Body of pancreas (tissue), 4 donors: ENCODE measurements around the gene DVL1. TPM values are rescaled to one million over a fixed set of nuclear protein-coding genes. Genes with fewer than 3 reads are reported as not detected.

Experiments
- ATAC-seq: fragments of 150-250 bp; one replicate; pipeline ENCODE4 v1.9.1; 2016
- DNase-seq, 4 donors: peaks; one replicate each; pipeline ENCODE4 v3.0.0-alpha.2; 2019
- H3K27ac ChIP-seq, 4 donors: fragments of 200-600 bp; sonication (generic); 1 replicate in 3 of 4; 2 replicates in 1 of 4; pipeline versions ENCODE4 v1.5.1 to v1.6.1; 2016 to 2019; ENCODE audit warnings: mild to moderate bottlenecking in 1 of 4, mixed read lengths in 1 of 4, moderate library complexity in 1 of 4
- H3K27me3 ChIP-seq, 2 donors: fragments of 200-600 bp; sonication (generic); one replicate each; pipeline ENCODE4 v1.6.0; 2016; ENCODE audit warnings: mild to moderate bottlenecking in 1 of 2
- H3K36me3 ChIP-seq, 2 donors: fragments of 200-600 bp; sonication (generic); replicated peaks in 1 of 2; 2 replicates each; pipeline ENCODE4 v1.5.1; 2016; ENCODE audit warnings: low read depth in 2 of 2; ENCODE audit not compliant: insufficient read depth in 1 of 2
- H3K4me1 ChIP-seq: fragments of 200-600 bp; sonication (generic); one replicate; pipeline ENCODE4 v1.6.0; 2016
- H3K4me3 ChIP-seq, 2 donors: fragments of 200-600 bp; sonication (generic); 1 replicate in 1 of 2; 2 replicates in 1 of 2; pipeline ENCODE4 v1.5.1; 2016 to 2019
- H3K9me3 ChIP-seq, 3 donors: fragments of 200-600 bp; sonication (generic); 1 replicate in 2 of 3; 2 replicates in 1 of 3; pipeline ENCODE4 v1.5.1; 2016
- CTCF ChIP-seq, 7 experiments: fragments of 450-650 bp in 4 of 7; fragments of 200-600 bp in 3 of 7; sonication (generic) in 3 of 7; IDR thresholded peaks; one replicate each; pipeline ENCODE4 v1.5.1; 2016 to 2019; ENCODE audit warnings: antibody characterized with exemption in 7 of 7
- POLR2A ChIP-seq, 3 donors: fragments of 450-650 bp; IDR thresholded peaks; one replicate each; pipeline ENCODE4 v1.6.1; 2016; ENCODE audit warnings: antibody characterized with exemption in 3 of 3, mild to moderate bottlenecking in 2 of 3
- WGBS, 2 donors: methylation state at CpG; one replicate each; pipeline ENCODE4 v1.1.5; 2017; 5-methylcytosine and 5-hydroxymethylcytosine counted together
- intact Hi-C: fragments of 100-400 bp; cut with DNase I; formaldehyde crosslinking; loops from one replicate; pipeline ENCODE4 v1.15.1; 2023
- total RNA-seq, 2 donors: library from RNA; depleted of rRNA; stranded (reverse); fragments of >200 nt; gene quantifications; one replicate each; pipeline ENCODE4 v1.1.0, GENCODE V29; 2016

The DVL1 gene
- total RNA-seq, 2 donors from 2014 or later = 58.1 to 84.4 TPM

- intact Hi-C loops = no loop called here
- 36 to 67% methylated on average over 24 to 50 of the region's 52 CpGs for WGBS, 2 donors
- Histone ChIP-seq H3K36me3 (no peaks in the 10 kb centered on the region), H3K9me3 (no peaks in the 10 kb centered on the region), H3K27me3 (no peaks in the 10 kb centered on the region), H3K4me1 (peaks cover 36% of the 10 kb centered on the region), H3K27ac (peak overlapping the region in 3 of 4 donors; percentile 78 to 96 (median 93)), H3K4me3 (peak overlapping the region; percentile 98 to 100)
- no peak for TF ChIP-seq CTCF (IDR thresholded peaks at IDR 0.05)
- no peak for TF ChIP-seq POLR2A (IDR thresholded peaks at IDR 0.05)
- DNase-seq (no peak), ATAC-seq (no peak)
Measured at GRCh38 chr1:1373815-1374588, 24.8 kb upstream of the DVL1 start.

- no peak for DNase-seq
- Histone ChIP-seq H3K27me3 (no peaks in the 10 kb centered on the region), H3K9me3 (no peaks in the 10 kb centered on the region), H3K4me3 (no peak overlapping the region), H3K27ac (peak overlapping the region in 1 of 4 donors; percentile 12), H3K4me1 (peaks cover 36% of the 10 kb centered on the region), H3K36me3 (no peaks in the 10 kb centered on the region)
- intact Hi-C loops = no loop called here
- TF ChIP-seq CTCF (IDR thresholded peaks at IDR 0.05) (no peak), POLR2A (IDR thresholded peaks at IDR 0.05) (no peak)
- no peak for ATAC-seq
- WGBS, 2 donors = 73 to 77% methylated on average over 17 to 26 of the region's 26 CpGs
Measured at GRCh38 chr1:1373051-1373814, 24.0 kb upstream of the DVL1 start.

- ATAC-seq (peak; percentile 26), DNase-seq (peak; percentile 72 to 81 (median 76))
- H3K9me3 ChIP-seq = no peaks in the 10 kb centered on the region
- no peak overlapping the region for H3K4me3 ChIP-seq
- H3K36me3 ChIP-seq = no peaks in the 10 kb centered on the region
- peak; percentile 81 to 97 (median 85) for TF ChIP-seq CTCF (IDR thresholded peaks at IDR 0.05)
- no peak for TF ChIP-seq POLR2A (IDR thresholded peaks at IDR 0.05)
- intact Hi-C loops = no loop called here
- WGBS, 2 donors = 13 to 16% methylated on average over 3 to 24 of the region's 26 CpGs
- peaks cover 36% of the 10 kb centered on the region for H3K4me1 ChIP-seq
- H3K27ac ChIP-seq = peak overlapping the region in 3 of 4 donors; percentile 18 to 40 (median 33)
- H3K27me3 ChIP-seq = no peaks in the 10 kb centered on the region
Measured at GRCh38 chr1:1371746-1372711, 22.8 kb upstream of the DVL1 start.

- TF ChIP-seq CTCF (IDR thresholded peaks at IDR 0.05) = no peak
- TF ChIP-seq POLR2A (IDR thresholded peaks at IDR 0.05) = no peak
- Histone ChIP-seq H3K4me3 (no peak overlapping the region), H3K36me3 (no peaks in the 10 kb centered on the region), H3K9me3 (no peaks in the 10 kb centered on the region), H3K27me3 (no peaks in the 10 kb centered on the region), H3K27ac (peak overlapping the region in 2 of 4 donors; percentile 18 to 40), H3K4me1 (peaks cover 35% of the 10 kb centered on the region)
- intact Hi-C loops = no loop called here
- ATAC-seq (no peak), DNase-seq (no peak)
- WGBS, 2 donors = 52 to 93% methylated on average over 2 to 12 of the region's 12 CpGs
Measured at GRCh38 chr1:1371364-1371745, 22.1 kb upstream of the DVL1 start.
